H9 (cell line): ENCODE results near the gene KRT84. TPM values are rescaled to one million over a fixed set of nuclear protein-coding genes. Genes with fewer than 3 reads are reported as not detected.
A peak's percentile ranks its signal among the peaks of the same experiment; 100 is the strongest.

Source experiments
- DNase-seq: peaks from one replicate; pipeline ENCODE4 v3.0.0-alpha.2; 2017
- H2AFZ ChIP-seq: one replicate; pipeline ENCODE4 v1.6.1; 2013; ENCODE audit warnings: mild to moderate bottlenecking, low read length, control low read depth, moderate library complexity
- H2AK5ac ChIP-seq: 2 replicates; pipeline ENCODE4 v1.6.1; 2013; ENCODE audit warnings: low read length, control low read depth, mixed read lengths; ENCODE audit not compliant: insufficient read length
- H2BK120ac ChIP-seq: one replicate; pipeline ENCODE4 v1.6.1; 2013; ENCODE audit warnings: low read depth, mild to moderate bottlenecking, low read length, control low read depth, inconsistent platforms; ENCODE audit not compliant: poor library complexity, severe bottlenecking
- H2BK12ac ChIP-seq: 2 replicates; pipeline ENCODE4 v1.6.1; 2013; ENCODE audit warnings: low read length, control low read depth, mixed read lengths, low read depth; ENCODE audit not compliant: insufficient read length
- H2BK15ac ChIP-seq: 2 replicates; pipeline ENCODE4 v1.6.1; 2013; ENCODE audit warnings: low read depth, low read length, control low read depth
- H2BK20ac ChIP-seq: one replicate; pipeline ENCODE4 v1.6.1; 2013; ENCODE audit warnings: low read depth, mild to moderate bottlenecking, low read length, control low read depth, inconsistent platforms; ENCODE audit not compliant: poor library complexity, severe bottlenecking
- H2BK5ac ChIP-seq: 2 replicates; pipeline ENCODE4 v1.6.1; 2013; ENCODE audit warnings: low read length, control low read depth, mixed read lengths; ENCODE audit not compliant: insufficient read length
- H3K14ac ChIP-seq: 2 replicates; pipeline ENCODE4 v1.6.1; 2013; ENCODE audit warnings: low read length, control low read depth; ENCODE audit not compliant: insufficient read depth
- H3K18ac ChIP-seq: 2 replicates; pipeline ENCODE4 v1.6.1; 2013; ENCODE audit warnings: low read depth, mild to moderate bottlenecking, mixed read lengths, low read length, control low read depth; ENCODE audit not compliant: insufficient read length
- H3K23ac ChIP-seq: 2 replicates; pipeline ENCODE4 v1.6.1; 2013; ENCODE audit warnings: low read length, control low read depth, mixed read lengths, low read depth; ENCODE audit not compliant: insufficient read length
- H3K23me2 ChIP-seq: 2 replicates; pipeline ENCODE4 v1.6.1; 2013; ENCODE audit warnings: low read depth, mild to moderate bottlenecking, mixed read lengths, low read length, control low read depth; ENCODE audit not compliant: insufficient read length, poor library complexity, severe bottlenecking
- H3K27ac ChIP-seq: 2 replicates; pipeline ENCODE4 v1.5.1; 2013; ENCODE audit warnings: low read length, control low read depth, mixed read lengths, low read depth; ENCODE audit not compliant: insufficient read length
- H3K27me3 ChIP-seq: 2 replicates; pipeline ENCODE4 v1.6.1; 2013; ENCODE audit warnings: low read length, control low read depth, inconsistent platforms; ENCODE audit not compliant: insufficient read depth
- H3K4ac ChIP-seq: 2 replicates; pipeline ENCODE4 v1.6.1; 2013; ENCODE audit warnings: low read depth, mild to moderate bottlenecking, control low read depth, inconsistent platforms, low read length, moderate library complexity
- H3K4me1 ChIP-seq: 2 replicates; pipeline ENCODE4 v1.6.1; 2013; ENCODE audit warnings: low read length, control low read depth, inconsistent platforms; ENCODE audit not compliant: insufficient read depth
- H3K4me2 ChIP-seq: 2 replicates; pipeline ENCODE4 v1.6.1; 2013; ENCODE audit warnings: low read length, control low read depth, mixed read lengths; ENCODE audit not compliant: insufficient read length, insufficient read depth
- H3K56ac ChIP-seq: 2 replicates; pipeline ENCODE4 v1.6.1; 2013; ENCODE audit warnings: low read depth, mild to moderate bottlenecking, mixed read lengths, low read length, control low read depth; ENCODE audit not compliant: insufficient read length
- H3K79me1 ChIP-seq: 2 replicates; pipeline ENCODE4 v1.6.1; 2013; ENCODE audit warnings: low read depth, mild to moderate bottlenecking, moderate library complexity, low read length, control low read depth, inconsistent platforms; ENCODE audit not compliant: insufficient read depth, poor library complexity, severe bottlenecking
- H3K79me2 ChIP-seq: 2 replicates; pipeline ENCODE4 v1.6.1; 2013; ENCODE audit warnings: low read length, control low read depth, inconsistent platforms; ENCODE audit not compliant: insufficient read depth
- H3K9ac ChIP-seq: 2 replicates; pipeline ENCODE4 v1.6.1; 2013; ENCODE audit warnings: low read length, control low read depth, mixed read lengths; ENCODE audit not compliant: insufficient read length; ENCODE audit errors: extremely low read depth
- H3K9me3 ChIP-seq: one replicate; pipeline ENCODE4 v1.6.1; 2013; ENCODE audit warnings: low read depth, low read length, inconsistent platforms; ENCODE audit not compliant: control insufficient read depth
- H3T11ph ChIP-seq: one replicate; pipeline ENCODE4 v1.6.1; 2013; ENCODE audit warnings: mild to moderate bottlenecking, low read length, control low read depth, inconsistent platforms
- H4K20me1 ChIP-seq: one replicate; pipeline ENCODE4 v1.6.1; 2013; ENCODE audit not compliant: control insufficient read depth, insufficient read length, insufficient read depth
- H4K5ac ChIP-seq: 2 replicates; pipeline ENCODE4 v1.6.1; 2013; ENCODE audit warnings: low read depth, mild to moderate bottlenecking, mixed read lengths, low read length, control low read depth; ENCODE audit not compliant: insufficient read length
- H4K8ac ChIP-seq: replicated peaks from 2 replicates; pipeline ENCODE4 v1.6.1; 2013; ENCODE audit warnings: low read length, control low read depth, mixed read lengths, low read depth; ENCODE audit not compliant: insufficient read length
- H4K91ac ChIP-seq: 2 replicates; pipeline ENCODE4 v1.6.1; 2013; ENCODE audit warnings: low read depth, mild to moderate bottlenecking, moderate library complexity, mixed read lengths, low read length, control low read depth; ENCODE audit not compliant: insufficient read length
- H3K27ac Mint-ChIP-seq, 3 experiments: 2 replicates in 2 of 3; 3 replicates in 1 of 3; pipeline ENCODE4 v1.8.0; 2020 to 2021; ENCODE audit warnings: mixed read lengths in 3 of 3, mild to moderate bottlenecking in 1 of 3, moderate library complexity in 1 of 3
- H3K27me3 Mint-ChIP-seq: 2 replicates; pipeline ENCODE4 v1.8.0; 2021; ENCODE audit warnings: low read depth, mild to moderate bottlenecking, moderate library complexity, mixed read lengths
- H3K36me3 Mint-ChIP-seq, 3 experiments: 2 replicates in 2 of 3; 3 replicates in 1 of 3; pipeline ENCODE4 v1.8.0; 2020 to 2021; ENCODE audit warnings: low read depth in 3 of 3, mixed read lengths in 3 of 3; ENCODE audit not compliant: insufficient read depth in 1 of 3
- H3K4me1 Mint-ChIP-seq, 2 experiments: 2 replicates each; pipeline ENCODE4 v1.8.0; 2020; ENCODE audit warnings: mixed read lengths in 2 of 2
- H3K4me3 Mint-ChIP-seq, 2 experiments: 2 replicates in 1 of 2; 3 replicates in 1 of 2; pipeline ENCODE4 v1.8.0; 2020 to 2021; ENCODE audit warnings: mild to moderate bottlenecking in 2 of 2, mixed read lengths in 2 of 2, moderate library complexity in 1 of 2
- H3K9me3 Mint-ChIP-seq, 2 experiments: 2 replicates in 1 of 2; 3 replicates in 1 of 2; pipeline ENCODE4 v1.8.0; 2020; ENCODE audit warnings: mild to moderate bottlenecking in 2 of 2, mixed read lengths in 2 of 2, moderate library complexity in 1 of 2
- CTCF ChIP-seq: fragments of 200-600 bp; sonication (generic); conservative IDR thresholded peaks from 3 replicates; pipeline ENCODE4 v1.8.0; 2021; ENCODE audit warnings: antibody characterized with exemption, mild to moderate bottlenecking
- WGBS: extraction: QIAGEN DNeasy Blood & Tissue Kit; methylation state at CpG from one replicate; pipeline ENCODE4 v1.1.7; 2013; ENCODE audit warnings: missing lambda C conversion rate, low lambda C conversion rate, mixed read lengths; ENCODE audit not compliant: insufficient read length; ENCODE audit errors: extremely low coverage; 5-methylcytosine and 5-hydroxymethylcytosine counted together
- total RNA-seq: library from RNA; stranded (reverse); gene quantifications from 2 replicates; pipeline ENCODE4 v1.2.1, GENCODE V29; 2021

KRT84 gene
- total RNA-seq, 1 experiment from 2014 or later: not detected

GRCh38 chr12:52347551-52348510 lies 37.6 kb downstream of the KRT84 start:
- peaks cover 11% of the 10 kb centered on the region for H3K27me3 Mint-ChIP-seq
- WGBS: no CpG with 5 or more reads among the region's 16 CpGs
- Histone ChIP-seq H4K8ac (no peak overlapping the region), H2AK5ac (no peak overlapping the region), H2AFZ (no peak overlapping the region), H3K4ac (no peak overlapping the region), H3K9me3 (no peaks in the 10 kb centered on the region), H4K20me1 (no peaks in the 10 kb centered on the region), H3K4me1 (no peaks in the 10 kb centered on the region), H3T11ph (no peak overlapping the region), H3K23ac (no peak overlapping the region), H2BK120ac (no peak overlapping the region), H3K9ac (no peak overlapping the region), H2BK20ac (no peak overlapping the region), H2BK12ac (no peak overlapping the region), H3K27ac (no peak overlapping the region), H4K91ac (no peak overlapping the region), H3K23me2 (no peaks in the 10 kb centered on the region), H3K27me3 (no peaks in the 10 kb centered on the region), H3K18ac (no peak overlapping the region), H3K56ac (no peak overlapping the region), H3K14ac (no peak overlapping the region; the same call in 1 of the 2 replicates), H3K79me2 (no peaks in the 10 kb centered on the region), H3K4me2 (no peak overlapping the region), H3K79me1 (no peaks in the 10 kb centered on the region), H4K5ac (no peak overlapping the region), H2BK15ac (no peak overlapping the region), H2BK5ac (no peak overlapping the region)
- H3K9me3 Mint-ChIP-seq: peaks cover 5 to 7% of the 10 kb centered on the region in 2 experiments; a peak in 2 of 5 replicates
- DNase-seq: no peak
- no peaks in the 10 kb centered on the region for H3K36me3 Mint-ChIP-seq
- H3K4me3 Mint-ChIP-seq: no peak overlapping the region
- peak overlapping the region in 1 of 3 experiments; percentile 49; a peak in 1 of 7 replicates for H3K27ac Mint-ChIP-seq
- no peaks in the 10 kb centered on the region for H3K4me1 Mint-ChIP-seq
- TF ChIP-seq CTCF: no peak
